ENCODE data around the gene THYN1.
"Not testable (repeated sequence)": the region's sequence is repeated elsewhere in the genome, so short reads cannot be mapped to it uniquely, and the experiment has no call there.

Gene THYN1

GRCh38 chr11:134253188-134253993 is at the start of gene THYN1, which contains the start of gene ACAD8:
Gene THYN1, minus strand, starts transcription at chr11:134253352. Its CDS starts 470 bp downstream, at chr11:134252882.
Gene ACAD8, plus strand, starts transcription at chr11:134253568. Its CDS starts 33 bp downstream, at chr11:134253601.
- peak; percentile 88 to 92 for DNase-seq (ENCODE audit: low read depth in 1 of 2, low spot score in 1 of 2)

GRCh38 chr11:134294664-134295063 is 41.5 kb upstream of the THYN1 start:
- DNase-seq (ENCODE audit: low read depth in 1 of 2, low spot score in 1 of 2), result no peak

- no peak for DNase-seq (ENCODE audit: low read depth in 1 of 2, low spot score in 1 of 2)
Measured at GRCh38 chr11:134293119-134294113, 40.3 kb upstream of the THYN1 start.

- DNase-seq (ENCODE audit: low read depth in 1 of 2, low spot score in 1 of 2), result no peak
Measured at GRCh38 chr11:134292661-134293060, 39.5 kb upstream of the THYN1 start.

GRCh38 chr11:134291196-134291595 is 38.0 kb upstream of the THYN1 start:
- no peak for DNase-seq (ENCODE audit: low read depth in 1 of 2, low spot score in 1 of 2)

GRCh38 chr11:134290646-134291045 is 37.5 kb upstream of the THYN1 start:
- DNase-seq (ENCODE audit: low read depth in 1 of 2, low spot score in 1 of 2), result no peak

- DNase-seq (ENCODE audit: low read depth in 1 of 2, low spot score in 1 of 2), result no peak
Measured at GRCh38 chr11:134289789-134290188, 36.6 kb upstream of the THYN1 start.

- no peak for DNase-seq (ENCODE audit: low read depth in 1 of 2, low spot score in 1 of 2)
Measured at GRCh38 chr11:134289167-134289566, 36.0 kb upstream of the THYN1 start.

GRCh38 chr11:134288486-134288885 is 35.3 kb upstream of the THYN1 start:
- DNase-seq (ENCODE audit: low read depth in 1 of 2, low spot score in 1 of 2), result no peak

GRCh38 chr11:134287561-134287960 is 34.4 kb upstream of the THYN1 start:
- DNase-seq (ENCODE audit: low read depth in 1 of 2, low spot score in 1 of 2), result no peak

- DNase-seq (ENCODE audit: low read depth in 1 of 2, low spot score in 1 of 2), result not testable (repeated sequence)
Measured at GRCh38 chr11:134284349-134284748, 31.2 kb upstream of the THYN1 start.

GRCh38 chr11:134283461-134284230 is 30.5 kb upstream of the THYN1 start:
- no peak for DNase-seq (ENCODE audit: low read depth in 1 of 2, low spot score in 1 of 2)

GRCh38 chr11:134282121-134283045 is 29.2 kb upstream of the THYN1 start:
- DNase-seq (ENCODE audit: low read depth in 1 of 2, low spot score in 1 of 2), result no peak

- not testable (repeated sequence) for DNase-seq (ENCODE audit: low read depth in 1 of 2, low spot score in 1 of 2)
Measured at GRCh38 chr11:134281635-134282034, 28.5 kb upstream of the THYN1 start.

GRCh38 chr11:134278356-134278755 is 25.2 kb upstream of the THYN1 start:
- DNase-seq (ENCODE audit: low read depth in 1 of 2, low spot score in 1 of 2), result no peak

GRCh38 chr11:134277183-134278001 is 24.2 kb upstream of the THYN1 start:
- DNase-seq (ENCODE audit: low read depth in 1 of 2, low spot score in 1 of 2), result no peak

- DNase-seq (ENCODE audit: low read depth in 1 of 2, low spot score in 1 of 2), result no peak
Measured at GRCh38 chr11:134276396-134277182, 23.4 kb upstream of the THYN1 start.
